Neural cell (in vitro differentiated cells): ENCODE data around the gene PPL. TPM values are rescaled to one million over a fixed set of nuclear protein-coding genes. Genes with fewer than 3 reads are reported as not detected.

Experiments
- H2AFZ ChIP-seq: fragments of 200-600, 300-800 bp; sonication (generic), shearing (Covaris generic); 2 replicates; pipeline ENCODE4 v1.6.0; 2014; ENCODE audit warnings: low read depth, mild to moderate bottlenecking, antibody characterized with exemption, low read length, moderate library complexity
- H3F3A ChIP-seq: fragments of 200-600 bp; shearing (Covaris generic); 2 replicates; pipeline ENCODE4 v1.6.1; 2016; ENCODE audit warnings: mild to moderate bottlenecking, moderate library complexity, mixed read lengths, antibody characterized with exemption, low read length; ENCODE audit not compliant: insufficient read depth, poor library complexity, severe bottlenecking
- H3K27ac ChIP-seq: fragments of 200-600, 300-800 bp; sonication (generic), shearing (Covaris generic); 2 replicates; pipeline ENCODE4 v1.5.1; 2014; ENCODE audit warnings: mild to moderate bottlenecking, low read length, moderate library complexity
- H3K27me3 ChIP-seq: fragments of 300-800, 200-600 bp; sonication (generic), shearing (Covaris generic); 2 replicates; pipeline ENCODE4 v1.6.0; 2014; ENCODE audit warnings: mild to moderate bottlenecking, low read depth, low read length, moderate library complexity; ENCODE audit not compliant: insufficient read depth
- H3K36me3 ChIP-seq: fragments of 300-800, 200-600 bp; sonication (generic), shearing (Covaris generic); 2 replicates; pipeline ENCODE4 v1.5.1; 2014; ENCODE audit warnings: mild to moderate bottlenecking, antibody characterized with exemption, low read length, moderate library complexity; ENCODE audit not compliant: insufficient read depth
- H3K4me2 ChIP-seq: fragments of 300-800, 200-600 bp; sonication (generic), shearing (Covaris generic); 2 replicates; pipeline ENCODE4 v1.6.0; 2014; ENCODE audit warnings: mild to moderate bottlenecking, low read length
- H3K4me3 ChIP-seq: fragments of 300-800, 200-600 bp; sonication (generic), shearing (Covaris generic); 2 replicates; pipeline ENCODE4 v1.5.1; 2014; ENCODE audit warnings: mild to moderate bottlenecking, low read length, moderate library complexity
- H3K79me2 ChIP-seq: fragments of 200-600 bp; shearing (Covaris generic); replicated peaks from 2 replicates; pipeline ENCODE4 v1.6.0; 2014; ENCODE audit warnings: mild to moderate bottlenecking, low read length, moderate library complexity; ENCODE audit not compliant: insufficient read depth
- H3K9ac ChIP-seq: fragments of 300-800, 200-600 bp; sonication (generic), shearing (Covaris generic); 2 replicates; pipeline ENCODE4 v1.6.1; 2016; ENCODE audit warnings: mild to moderate bottlenecking, low read length, mixed read lengths
- H3K9me2 ChIP-seq: fragments of 200-600 bp; shearing (Covaris generic); 2 replicates; pipeline ENCODE4 v1.6.1; 2016; ENCODE audit warnings: mild to moderate bottlenecking, low read length, mixed read lengths; ENCODE audit not compliant: insufficient read depth
- H3K9me3 ChIP-seq: fragments of 200-600, 300-800 bp; sonication (generic), shearing (Covaris generic); 2 replicates; pipeline ENCODE4 v1.6.1; 2016; ENCODE audit warnings: mild to moderate bottlenecking, mixed run types, low read length, moderate library complexity, mixed read lengths
- H4K20me1 ChIP-seq: fragments of 200-600 bp; shearing (Covaris generic); 2 replicates; pipeline ENCODE4 v1.6.1; 2016; ENCODE audit warnings: mild to moderate bottlenecking, mixed run types; ENCODE audit not compliant: insufficient read depth
- CTCF ChIP-seq: fragments of 450-650 bp; IDR thresholded peaks from 2 replicates; pipeline ENCODE4 v1.5.1; 2014; ENCODE audit warnings: antibody characterized with exemption, mild to moderate bottlenecking, moderate library complexity; ENCODE audit not compliant: poor library complexity, severe bottlenecking
- EP300 ChIP-seq: fragments of 450-650 bp; conservative IDR thresholded peaks from 2 replicates; pipeline ENCODE4 v1.6.1; 2014; ENCODE audit warnings: antibody characterized with exemption, mild to moderate bottlenecking, moderate library complexity; ENCODE audit not compliant: poor library complexity, severe bottlenecking
- EZH2 ChIP-seq: fragments of 200-600, 300-800 bp; shearing (Covaris generic), sonication (generic); IDR thresholded peaks from 2 replicates; pipeline ENCODE4 v1.6.1; 2014; ENCODE audit warnings: antibody characterized with exemption, low read length, borderline replicate concordance, mild to moderate bottlenecking; ENCODE audit not compliant: insufficient read depth, poor library complexity, severe bottlenecking
- MXI1 ChIP-seq: fragments of 450-650 bp; conservative IDR thresholded peaks from 2 replicates; pipeline ENCODE4 v1.6.1; 2014; ENCODE audit warnings: antibody characterized with exemption, mild to moderate bottlenecking; ENCODE audit not compliant: poor library complexity, severe bottlenecking
- POLR2AphosphoS5 ChIP-seq: IDR thresholded peaks from 2 replicates; pipeline ENCODE4 v1.6.1; 2012
- RAD21 ChIP-seq: fragments of 450-650 bp; conservative IDR thresholded peaks from 2 replicates; pipeline ENCODE4 v1.6.1; 2014; ENCODE audit warnings: antibody characterized with exemption, mild to moderate bottlenecking, moderate library complexity
- SMC3 ChIP-seq: fragments of 450-650 bp; conservative IDR thresholded peaks from 2 replicates; pipeline ENCODE4 v1.6.1; 2014; ENCODE audit warnings: antibody characterized with exemption, mild to moderate bottlenecking, moderate library complexity; ENCODE audit not compliant: poor library complexity
- TAF1 ChIP-seq: IDR thresholded peaks from 2 replicates; pipeline ENCODE4 v1.6.1; 2012; ENCODE audit warnings: low read depth
- polyA plus RNA-seq: library from polyadenylated mRNA; depleted of rRNA; stranded (reverse); fragments of >200 nt; gene quantifications from 2 replicates; pipeline ENCODE4 v1.2.3, GENCODE V29; 2014
- TF ChIP-seq, protein P1 (sequence below): IDR thresholded peaks from 2 replicates; pipeline ENCODE4 v1.6.1; 2012; ENCODE audit warnings: borderline replicate concordance

PPL gene
- polyA plus RNA-seq, 1 donor from 2014 or later, result 0.81 TPM

DNA sequence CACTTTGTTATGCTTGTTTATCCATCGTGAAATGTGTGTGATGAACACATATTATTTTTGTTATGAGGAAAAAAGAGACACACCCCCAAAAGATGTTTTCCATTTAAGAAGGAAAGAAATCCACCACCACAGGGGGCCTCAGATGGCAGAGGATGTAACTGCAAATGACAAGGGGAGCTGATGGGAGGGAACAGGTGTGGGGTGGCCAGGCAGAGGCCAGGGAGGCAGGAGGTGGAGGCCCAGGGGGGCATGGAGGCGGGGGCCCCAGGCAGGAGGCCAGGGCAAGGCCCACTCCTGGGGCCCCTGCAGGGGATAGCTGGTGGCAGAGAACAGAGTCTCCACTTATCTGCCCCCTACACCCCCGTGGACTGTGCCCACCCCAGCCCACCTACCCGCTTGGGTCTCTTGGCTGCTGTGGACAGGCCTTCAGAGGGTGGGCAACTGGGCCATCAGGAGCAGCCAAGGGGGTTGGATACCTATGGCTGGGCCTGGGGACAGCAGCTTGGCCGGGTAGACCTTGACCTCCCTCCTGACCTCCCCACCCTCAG is 28.0 kb downstream of the PPL start:
- H3K27me3 ChIP-seq, result no peaks in the 10 kb centered on the region
- H3K27ac ChIP-seq, result no peak overlapping the region
- TF ChIP-seq RAD21 (no peak), TAF1 (no peak), CTCF (no peak), SMC3 (no peak)
- H4K20me1 ChIP-seq, result no peaks in the 10 kb centered on the region
- no peaks in the 10 kb centered on the region for H3K9me3 ChIP-seq
- no peak overlapping the region for H2AFZ ChIP-seq
- H3K79me2 ChIP-seq, result no peaks in the 10 kb centered on the region
- H3K4me2 ChIP-seq, result no peak overlapping the region
- H3K4me3 ChIP-seq, result no peak overlapping the region
- H3K36me3 ChIP-seq, result no peaks in the 10 kb centered on the region
- no peaks in the 10 kb centered on the region for H3K9me2 ChIP-seq
- no peaks in the 10 kb centered on the region for H3F3A ChIP-seq
- H3K9ac ChIP-seq, result no peak overlapping the region

DNA sequence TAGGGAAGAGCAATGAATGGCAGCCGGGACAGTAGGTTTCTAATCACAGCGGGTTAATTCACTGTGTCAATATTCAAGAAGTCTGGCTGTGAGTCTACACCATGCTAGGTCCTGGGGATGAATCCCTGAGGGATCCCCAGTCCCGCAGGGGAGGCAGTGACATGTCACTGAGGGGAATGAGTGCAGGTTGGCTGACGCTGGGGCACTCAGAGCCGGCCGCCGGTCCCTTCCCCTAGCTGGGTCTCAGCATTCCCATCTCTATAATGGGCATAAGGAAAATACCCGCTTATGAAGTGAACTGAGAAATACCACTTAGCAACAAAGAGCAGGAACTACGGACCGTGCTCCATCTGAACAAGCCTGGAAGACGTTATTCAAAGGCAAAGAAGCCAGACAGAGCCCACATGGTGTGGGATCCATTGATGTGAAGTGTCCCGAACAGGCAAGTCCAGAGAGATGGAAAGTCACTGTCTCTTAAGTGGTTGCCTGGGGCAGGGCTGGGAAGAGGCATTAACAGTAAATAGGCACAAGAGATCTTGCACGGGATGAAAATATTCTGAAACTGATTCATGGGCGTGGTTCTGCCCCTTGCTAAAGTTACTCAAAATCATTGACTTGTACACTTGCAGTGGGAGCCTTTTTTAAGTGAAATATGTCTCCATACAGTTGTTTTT is 31.9 kb downstream of the PPL start:
- Histone ChIP-seq H3K36me3 (no peaks in the 10 kb centered on the region), H3K4me3 (no peak overlapping the region), H3K79me2 (no peaks in the 10 kb centered on the region), H3K9me3 (no peaks in the 10 kb centered on the region), H3K27me3 (no peaks in the 10 kb centered on the region), H4K20me1 (no peaks in the 10 kb centered on the region), H3K9me2 (no peaks in the 10 kb centered on the region), H3K27ac (no peak overlapping the region), H2AFZ (no peak overlapping the region), H3F3A (no peaks in the 10 kb centered on the region), H3K4me2 (no peak overlapping the region), H3K9ac (no peak overlapping the region)
- TF ChIP-seq POLR2AphosphoS5 (no peak), CTCF (no peak), RAD21 (no peak), TAF1 (no peak), SMC3 (no peak), EP300 (no peak), EZH2 (no peak), MXI1 (no peak)
- TF ChIP-seq, protein P1, sequence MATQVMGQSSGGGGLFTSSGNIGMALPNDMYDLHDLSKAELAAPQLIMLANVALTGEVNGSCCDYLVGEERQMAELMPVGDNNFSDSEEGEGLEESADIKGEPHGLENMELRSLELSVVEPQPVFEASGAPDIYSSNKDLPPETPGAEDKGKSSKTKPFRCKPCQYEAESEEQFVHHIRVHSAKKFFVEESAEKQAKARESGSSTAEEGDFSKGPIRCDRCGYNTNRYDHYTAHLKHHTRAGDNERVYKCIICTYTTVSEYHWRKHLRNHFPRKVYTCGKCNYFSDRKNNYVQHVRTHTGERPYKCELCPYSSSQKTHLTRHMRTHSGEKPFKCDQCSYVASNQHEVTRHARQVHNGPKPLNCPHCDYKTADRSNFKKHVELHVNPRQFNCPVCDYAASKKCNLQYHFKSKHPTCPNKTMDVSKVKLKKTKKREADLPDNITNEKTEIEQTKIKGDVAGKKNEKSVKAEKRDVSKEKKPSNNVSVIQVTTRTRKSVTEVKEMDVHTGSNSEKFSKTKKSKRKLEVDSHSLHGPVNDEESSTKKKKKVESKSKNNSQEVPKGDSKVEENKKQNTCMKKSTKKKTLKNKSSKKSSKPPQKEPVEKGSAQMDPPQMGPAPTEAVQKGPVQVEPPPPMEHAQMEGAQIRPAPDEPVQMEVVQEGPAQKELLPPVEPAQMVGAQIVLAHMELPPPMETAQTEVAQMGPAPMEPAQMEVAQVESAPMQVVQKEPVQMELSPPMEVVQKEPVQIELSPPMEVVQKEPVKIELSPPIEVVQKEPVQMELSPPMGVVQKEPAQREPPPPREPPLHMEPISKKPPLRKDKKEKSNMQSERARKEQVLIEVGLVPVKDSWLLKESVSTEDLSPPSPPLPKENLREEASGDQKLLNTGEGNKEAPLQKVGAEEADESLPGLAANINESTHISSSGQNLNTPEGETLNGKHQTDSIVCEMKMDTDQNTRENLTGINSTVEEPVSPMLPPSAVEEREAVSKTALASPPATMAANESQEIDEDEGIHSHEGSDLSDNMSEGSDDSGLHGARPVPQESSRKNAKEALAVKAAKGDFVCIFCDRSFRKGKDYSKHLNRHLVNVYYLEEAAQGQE, result no peak
